HG02678 (cell line): ENCODE measurements around the gene CYTH3.
"Not testable (repeated sequence)": the region's sequence is repeated elsewhere in the genome, so short reads cannot be mapped to it uniquely, and the experiment has no call there.

Experiments used
- ATAC-seq: cut with Tn5 transposase; IDR thresholded peaks from one replicate; pipeline ENCODE4 v1.9.1; 2021; ENCODE audit warnings: mild to moderate bottlenecking, moderate library complexity; ENCODE audit not compliant: unreplicated experiment

Gene CYTH3

DNA sequence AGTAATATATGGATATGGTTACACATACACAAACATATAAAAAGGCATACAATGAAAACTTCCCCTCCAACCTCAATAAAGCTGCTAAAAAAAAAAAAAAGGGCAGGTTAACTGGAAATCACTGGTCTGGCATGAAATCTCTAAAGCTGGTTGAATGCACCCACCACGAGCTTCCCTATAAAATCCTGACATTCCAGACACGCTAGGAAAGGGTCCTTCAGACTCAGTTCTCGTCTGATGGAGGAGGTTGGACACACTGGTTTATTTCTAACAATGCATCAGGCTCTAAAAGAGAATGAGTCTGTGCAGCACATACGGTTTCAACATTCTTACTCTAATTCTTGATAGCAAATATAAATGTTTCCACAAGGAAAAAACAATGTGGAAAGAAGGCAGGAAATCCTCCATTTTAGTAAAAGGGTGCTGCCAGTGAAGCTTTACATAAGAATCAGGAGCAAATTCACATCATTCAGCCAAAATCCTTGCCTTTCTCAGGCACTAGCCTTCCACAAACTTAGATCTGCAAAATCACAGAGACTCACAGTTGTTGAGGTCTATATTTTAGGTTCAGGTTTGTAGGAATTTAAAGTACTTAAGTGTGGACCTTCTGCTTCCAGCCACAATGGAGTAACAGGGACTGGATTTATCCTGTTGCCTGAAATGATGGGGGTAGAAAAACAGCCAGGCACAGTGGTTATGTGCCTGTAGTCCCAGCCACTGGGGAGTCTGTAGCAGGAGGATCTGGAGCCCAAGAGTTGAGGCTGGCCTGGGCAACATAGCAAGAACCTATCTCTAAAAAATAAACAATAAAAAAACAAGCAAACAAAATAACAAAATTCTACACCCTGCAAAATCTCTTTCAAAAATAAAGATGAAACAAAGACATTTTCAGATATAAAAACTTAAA, 73.5 kb downstream of the CYTH3 start:
- no peak for ATAC-seq

DNA sequence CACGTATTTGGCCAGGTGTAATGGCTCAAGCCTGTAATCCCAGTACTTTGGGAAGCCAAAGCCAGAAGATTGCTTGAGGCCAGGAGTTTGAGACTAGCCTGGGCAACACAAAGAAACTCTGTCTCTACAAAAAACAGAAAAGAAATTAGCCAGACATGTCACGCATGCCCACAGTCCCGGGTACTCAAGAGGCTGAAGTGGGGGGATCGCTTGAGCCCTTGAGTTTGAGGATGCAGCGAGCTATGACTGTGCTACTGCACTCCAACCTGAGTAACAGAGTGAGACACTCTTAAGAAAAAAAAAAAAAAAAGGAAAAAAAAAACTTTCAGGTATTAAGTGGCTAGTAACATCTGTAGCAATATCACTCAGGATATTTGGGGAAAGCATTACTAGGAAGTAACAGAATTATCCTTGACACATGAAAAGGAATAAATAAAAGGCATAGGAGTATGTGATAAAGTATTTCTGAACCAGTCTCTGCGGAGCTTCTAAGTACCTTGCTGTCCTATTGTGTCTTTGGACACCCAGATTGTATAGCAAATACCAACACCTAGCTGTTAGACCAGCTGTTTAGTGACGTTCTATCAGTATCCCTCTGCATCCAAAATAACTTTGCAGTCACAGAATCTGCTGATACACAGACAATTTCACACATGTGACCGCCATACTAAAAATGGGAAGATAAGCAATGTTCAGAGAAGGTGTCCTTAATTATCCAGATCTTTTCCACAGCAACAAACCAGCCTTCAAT, 74.4 kb downstream of the CYTH3 start:
- no peak for ATAC-seq

DNA sequence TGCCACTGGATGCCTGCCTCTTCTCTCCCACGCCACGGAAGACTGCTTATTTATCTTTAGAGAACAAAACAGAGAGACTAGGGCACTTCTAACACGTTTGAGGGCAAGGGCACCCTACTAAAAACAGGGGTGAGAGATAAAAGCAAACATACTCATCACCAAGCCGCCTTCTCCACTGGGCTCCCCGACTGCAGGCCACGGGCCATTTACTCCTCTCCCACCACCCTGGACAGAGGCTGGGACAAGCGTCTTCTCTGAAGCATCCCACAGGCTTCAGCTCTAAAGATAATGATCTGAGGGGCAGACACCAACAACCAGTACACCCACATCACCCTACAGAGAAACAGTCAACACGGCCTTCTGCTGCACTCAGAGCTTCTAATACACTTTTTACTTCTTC, 78.7 kb downstream of the CYTH3 start:
- no peak for ATAC-seq

DNA sequence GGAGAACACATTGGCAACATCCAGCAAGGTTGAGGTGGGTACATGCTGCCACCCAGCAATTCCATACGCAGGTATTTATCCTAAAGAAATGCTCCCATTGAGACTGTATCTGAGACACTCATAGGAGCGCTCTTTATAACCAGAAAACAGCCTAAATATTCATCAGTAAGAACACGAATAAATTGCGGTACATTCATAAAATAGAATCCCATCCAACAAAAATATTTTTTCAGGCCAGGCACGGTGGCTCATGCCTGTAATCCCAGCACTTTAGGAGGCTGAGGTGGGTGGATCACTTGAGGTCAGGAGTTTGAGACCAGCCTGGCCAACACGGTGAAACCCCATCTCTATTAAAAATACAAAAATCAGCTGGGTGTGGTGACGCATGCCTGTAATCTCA, 81.9 kb downstream of the CYTH3 start:
- ATAC-seq: not testable (repeated sequence)

DNA sequence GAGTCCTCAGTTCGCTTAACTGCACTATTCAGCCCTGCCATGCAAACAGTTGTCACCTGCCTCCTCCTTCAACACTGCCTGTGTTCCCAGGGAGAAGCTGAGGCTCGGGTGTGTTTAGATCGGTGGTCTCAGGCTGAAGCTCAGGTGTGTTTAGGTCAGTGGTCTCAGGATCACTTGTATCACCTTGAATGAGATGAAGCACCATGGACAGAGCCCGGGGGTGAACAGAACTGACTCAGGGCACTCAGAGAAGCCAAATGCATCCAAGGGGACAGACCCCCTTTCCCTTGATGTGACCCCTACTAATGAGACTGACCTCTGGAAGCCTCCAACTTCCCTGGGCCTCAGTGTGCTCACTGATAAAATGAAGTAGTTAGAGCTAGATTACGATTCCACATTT, 84.0 kb downstream of the CYTH3 start:
- ATAC-seq: no peak

DNA sequence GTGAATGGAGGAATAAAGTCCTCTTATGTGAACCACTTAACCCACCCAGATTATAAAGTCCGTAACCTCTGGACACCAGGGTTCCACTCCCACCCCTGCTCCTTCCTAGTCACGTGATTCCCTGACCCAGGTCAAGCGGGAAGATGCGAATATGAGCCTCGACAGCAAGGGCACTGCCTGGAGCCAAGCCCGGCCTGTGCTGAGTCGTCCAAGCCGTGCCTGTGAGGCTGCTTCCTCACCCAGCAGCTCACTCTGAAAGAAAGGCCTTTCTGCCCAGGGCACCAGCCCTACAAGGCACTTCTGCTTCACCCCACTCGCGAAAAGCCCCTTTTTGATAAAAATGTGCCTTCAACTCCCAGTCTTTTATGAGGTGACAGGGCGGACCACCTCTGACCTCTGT, 85.8 kb downstream of the CYTH3 start:
- ATAC-seq: no peak

DNA sequence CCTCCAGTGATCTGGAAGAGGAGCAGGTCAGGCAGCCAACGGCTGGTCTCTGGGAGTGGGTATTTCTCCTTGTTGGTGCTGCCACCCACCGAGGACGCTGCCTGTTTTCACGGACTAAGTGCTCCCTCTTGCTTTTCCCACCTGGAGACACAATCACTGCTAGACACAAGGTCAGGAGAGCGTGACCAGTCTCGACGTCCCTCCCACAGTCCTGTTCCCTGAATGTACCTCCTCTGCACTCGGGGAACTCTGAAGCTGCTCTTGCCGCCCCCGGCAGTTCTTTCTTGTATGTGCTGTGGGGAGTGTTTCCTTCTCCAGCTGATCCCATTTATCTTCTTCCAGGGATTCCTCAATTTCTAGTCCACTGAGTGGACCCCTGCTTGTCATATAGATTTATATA, 89.4 kb downstream of the CYTH3 start:
- no peak for ATAC-seq

DNA sequence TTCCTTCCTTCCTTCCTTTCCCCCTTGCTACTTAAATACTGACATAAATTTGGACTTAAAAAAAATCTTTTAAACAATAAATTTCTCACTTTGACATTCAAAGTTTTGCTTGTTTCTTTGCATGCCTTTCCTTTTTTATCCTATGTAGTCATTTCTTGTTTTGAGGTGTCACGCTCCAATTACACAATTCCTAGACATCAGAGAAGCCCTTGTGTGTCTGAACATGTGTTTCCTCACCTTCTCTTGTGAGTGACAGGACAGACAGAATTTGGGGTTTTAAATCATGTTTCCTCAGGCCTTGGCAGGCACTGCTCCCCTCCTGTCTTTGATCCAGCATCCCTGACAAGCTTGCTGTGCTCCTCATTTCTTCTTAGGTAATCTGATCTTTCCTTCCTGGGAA, 91.3 kb downstream of the CYTH3 start:
- ATAC-seq: no peak

DNA sequence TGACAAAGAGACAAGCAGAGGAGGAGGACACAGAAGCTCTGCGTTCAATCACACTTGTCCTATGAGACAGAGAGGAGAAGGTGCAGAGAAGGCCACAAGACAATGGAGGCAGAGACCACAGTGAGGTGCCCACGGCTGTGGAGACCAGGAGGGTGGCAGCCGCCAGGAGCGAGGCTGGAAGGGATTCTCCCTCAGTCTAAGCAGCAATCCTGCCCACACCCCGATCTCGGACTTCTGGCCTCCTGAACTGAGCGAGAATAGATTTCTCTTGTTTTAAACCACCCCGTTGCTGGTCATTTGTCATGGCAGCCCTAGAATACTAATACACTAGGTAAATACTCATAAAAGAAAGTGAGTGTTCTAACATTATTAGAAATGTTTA, 92.1 kb downstream of the CYTH3 start:
- ATAC-seq: no peak

DNA sequence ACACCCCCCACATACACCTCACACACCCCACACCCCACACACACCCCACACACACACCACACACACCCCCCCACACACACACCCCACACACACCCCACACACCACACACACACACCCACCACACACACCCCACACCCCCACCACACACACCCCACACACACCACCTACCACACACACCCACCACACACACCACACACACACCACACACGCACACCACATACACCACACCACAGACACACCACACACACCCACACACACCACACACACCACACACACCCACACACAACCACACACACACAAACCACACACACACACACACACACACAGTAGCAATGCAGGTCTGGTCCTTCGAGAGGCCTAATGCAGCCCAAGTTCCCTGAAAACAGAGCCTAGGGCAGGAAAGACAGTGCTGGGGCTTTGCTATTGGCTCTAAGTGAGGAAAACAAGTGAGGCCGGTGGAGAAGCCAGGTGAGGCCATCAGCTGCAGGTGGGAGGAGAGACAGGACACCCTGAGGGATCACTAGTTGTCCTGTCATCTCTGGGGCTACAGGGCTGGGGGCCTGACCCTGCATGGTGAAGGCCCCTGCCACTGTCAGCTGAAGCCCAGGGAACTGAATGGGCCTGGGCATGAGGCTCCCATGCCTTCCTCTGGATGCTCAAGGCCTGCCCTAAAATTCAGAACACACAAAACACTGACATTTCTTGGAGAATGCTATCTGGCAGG, 92.6 kb downstream of the CYTH3 start:
- no peak for ATAC-seq

DNA sequence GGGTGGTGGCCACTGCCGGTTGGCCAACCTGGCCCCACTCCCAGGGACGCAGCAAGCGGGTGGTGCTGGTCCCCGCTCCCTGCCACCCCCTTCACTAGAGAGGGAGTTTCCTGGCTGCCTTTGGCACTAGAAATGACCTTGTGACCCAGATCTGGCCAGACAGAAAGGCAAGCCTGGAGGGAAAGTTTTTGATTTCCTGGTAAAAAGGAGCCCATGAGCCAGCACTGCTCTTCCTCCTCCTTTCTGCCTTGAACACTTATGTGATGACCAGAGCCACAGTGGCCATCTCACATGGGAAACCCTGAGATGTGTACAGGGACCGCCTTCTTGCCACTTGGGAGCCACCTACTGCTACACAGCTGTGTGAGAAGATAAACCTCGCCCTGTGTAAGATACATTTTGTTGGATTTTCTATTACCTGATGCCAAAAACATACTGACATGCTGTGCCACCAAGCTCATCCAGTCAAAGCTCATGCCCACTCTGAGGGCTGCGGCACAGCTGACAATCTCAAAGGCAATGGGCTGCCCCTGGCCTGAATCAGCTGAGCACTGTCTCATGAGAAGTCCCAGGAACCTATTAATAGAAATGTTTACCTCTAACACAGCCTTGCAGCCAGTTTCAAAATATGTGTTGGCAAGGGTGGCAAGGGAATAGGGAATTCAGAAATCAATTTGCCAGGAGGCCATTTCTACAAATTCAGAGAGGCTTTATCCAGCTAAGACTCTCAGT, 94.0 kb downstream of the CYTH3 start:
- no peak for ATAC-seq

DNA sequence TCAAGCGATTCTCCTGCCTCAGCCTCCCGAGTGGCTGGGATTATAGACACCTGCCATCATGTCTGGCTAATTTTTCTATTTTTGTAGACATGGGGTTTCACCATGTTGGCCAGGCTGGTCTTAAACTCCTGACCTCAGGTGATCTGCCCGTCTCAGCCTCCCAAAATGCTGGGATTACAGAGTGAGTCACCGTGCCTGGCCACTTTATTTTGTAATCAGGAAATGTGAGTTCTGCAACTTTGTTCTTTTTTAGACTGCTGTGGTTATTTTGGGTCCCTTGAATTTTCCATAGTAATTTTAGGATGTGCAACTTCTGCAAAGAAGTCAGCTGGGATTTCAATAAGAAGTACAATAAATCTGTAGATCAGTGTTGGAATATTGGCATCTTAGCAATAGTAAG, 96.8 kb downstream of the CYTH3 start:
- no peak for ATAC-seq

DNA sequence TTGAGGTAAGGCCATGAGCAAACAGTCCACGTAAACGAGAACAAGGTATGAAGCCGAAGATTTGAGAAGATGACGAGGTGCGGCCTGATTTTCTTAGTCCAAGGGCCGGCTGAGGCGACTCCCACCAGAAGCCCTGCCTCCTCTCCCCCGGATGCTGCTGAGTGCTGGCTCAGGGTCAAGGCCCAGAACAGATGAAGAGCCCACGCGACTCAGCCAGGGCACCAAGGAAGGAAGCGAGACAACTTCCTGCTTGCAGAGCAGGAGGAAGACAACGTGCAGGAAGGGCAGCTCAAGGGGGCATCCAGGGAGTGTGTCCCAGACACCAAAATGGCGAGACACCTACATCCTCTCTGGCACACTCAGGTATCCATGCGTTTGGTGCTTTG, 99.5 kb downstream of the CYTH3 start:
- ATAC-seq: no peak

DNA sequence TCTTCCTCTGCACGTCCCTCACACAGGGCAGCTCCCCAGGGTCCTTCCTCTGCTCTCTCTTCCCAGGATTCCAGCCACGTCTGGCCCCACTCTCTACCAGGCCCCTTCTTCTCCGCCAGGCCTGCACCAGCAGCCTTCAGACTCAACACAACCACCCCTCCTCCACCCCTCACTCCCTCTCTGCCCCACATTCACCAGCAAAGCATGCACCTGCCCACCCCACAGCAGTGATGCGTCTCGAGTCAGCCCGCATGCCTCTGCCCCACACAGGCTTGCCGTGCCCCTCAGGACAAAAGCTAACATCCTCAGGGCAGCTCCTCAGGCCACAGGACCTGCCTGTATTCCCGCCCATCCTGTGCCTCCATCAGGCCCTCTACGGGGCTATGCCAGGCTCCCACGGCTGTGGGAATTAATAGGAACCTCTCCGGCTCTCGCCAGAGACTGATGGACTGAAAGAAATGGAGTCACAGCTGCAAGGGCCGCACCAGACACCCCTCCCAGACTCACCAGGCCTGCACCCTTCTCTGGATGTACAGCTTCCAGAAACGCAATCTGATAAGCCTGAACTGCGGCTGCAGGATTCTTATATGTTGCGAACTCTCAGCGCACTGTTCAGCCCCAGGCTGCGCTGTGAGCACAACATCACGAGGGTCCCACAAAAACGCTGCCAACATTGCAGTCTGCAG, 100.1 kb downstream of the CYTH3 start:
- no peak for ATAC-seq

DNA sequence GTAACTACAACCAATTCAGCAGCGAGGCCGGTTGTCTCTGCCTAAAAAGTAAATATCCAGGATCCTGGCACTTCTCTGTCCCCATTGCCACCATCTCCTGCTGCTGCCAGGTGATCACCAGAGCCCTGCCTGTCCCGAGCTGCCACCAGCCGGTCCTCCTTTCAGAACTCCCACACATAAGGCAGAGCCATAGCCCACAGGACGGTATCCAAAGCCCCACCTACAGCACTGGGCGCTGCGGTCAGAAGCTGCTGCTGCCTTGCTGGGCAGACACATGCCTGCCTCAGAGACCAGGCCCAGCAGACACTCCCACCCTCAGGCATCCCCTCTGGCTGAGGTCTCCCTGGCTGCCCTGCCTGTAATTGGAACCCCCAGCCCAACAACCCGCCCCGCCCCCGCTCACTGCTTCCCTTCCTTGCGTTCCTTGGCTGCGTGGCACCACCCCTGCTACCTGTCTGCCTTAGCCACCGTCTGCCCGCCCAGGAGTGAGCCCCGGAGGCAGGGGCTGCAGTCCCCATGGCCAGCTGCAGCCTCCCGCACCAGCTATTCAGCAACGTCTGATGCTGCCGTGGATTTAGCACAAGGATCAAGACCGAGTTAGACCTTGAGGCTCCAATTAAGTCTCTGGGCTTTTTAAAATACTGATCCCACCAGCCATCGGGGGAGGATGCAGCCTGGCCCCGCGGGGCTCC, 100.7 kb downstream of the CYTH3 start:
- no peak for ATAC-seq

DNA sequence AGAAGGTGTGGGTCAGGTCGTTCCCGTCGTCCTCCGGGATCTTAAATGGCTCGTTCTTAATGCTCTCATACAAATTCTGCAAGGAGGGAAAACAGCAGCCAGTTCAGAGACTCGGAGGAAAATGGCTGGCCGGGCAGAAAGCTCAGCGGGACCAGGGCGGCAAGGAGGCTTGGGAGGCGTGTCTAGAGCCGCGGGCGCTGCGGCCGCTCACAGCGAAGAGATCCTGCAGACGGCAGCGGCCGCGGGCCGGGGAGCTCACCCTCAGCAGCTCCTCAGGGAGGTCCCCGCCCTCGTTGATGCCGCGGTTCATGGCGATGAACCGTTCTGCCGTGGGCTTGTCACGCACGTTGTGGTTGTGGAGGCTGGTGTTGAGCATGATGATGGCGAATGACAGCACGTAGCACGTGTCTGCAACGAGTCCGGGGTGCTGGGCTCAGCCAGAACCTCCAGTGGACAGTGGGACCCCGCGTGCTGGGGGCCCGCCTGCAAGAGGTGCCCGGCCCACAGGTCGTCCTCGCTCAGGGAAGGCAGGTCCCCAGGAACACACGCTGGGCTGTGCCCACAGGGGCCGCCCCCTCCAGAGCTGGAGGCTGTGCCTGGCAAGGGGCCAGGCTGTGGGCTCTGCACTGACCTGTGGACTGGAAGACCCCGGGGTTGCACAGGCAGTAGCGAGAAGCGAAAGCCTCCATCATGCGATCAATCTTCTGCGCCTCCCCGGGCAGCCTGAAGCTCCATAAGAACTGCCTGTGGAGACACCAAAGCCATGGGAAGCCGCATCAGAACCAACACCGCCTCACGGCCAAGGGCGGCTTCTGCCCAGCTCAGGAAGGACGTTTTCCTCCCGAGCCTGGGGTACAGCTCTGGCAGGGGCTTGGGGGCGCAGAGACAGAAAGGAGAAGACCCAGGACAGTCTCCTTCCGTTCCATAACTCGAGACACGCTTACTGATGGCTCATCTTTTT, 101.6 kb downstream of the CYTH3 start:
- no peak for ATAC-seq

DNA sequence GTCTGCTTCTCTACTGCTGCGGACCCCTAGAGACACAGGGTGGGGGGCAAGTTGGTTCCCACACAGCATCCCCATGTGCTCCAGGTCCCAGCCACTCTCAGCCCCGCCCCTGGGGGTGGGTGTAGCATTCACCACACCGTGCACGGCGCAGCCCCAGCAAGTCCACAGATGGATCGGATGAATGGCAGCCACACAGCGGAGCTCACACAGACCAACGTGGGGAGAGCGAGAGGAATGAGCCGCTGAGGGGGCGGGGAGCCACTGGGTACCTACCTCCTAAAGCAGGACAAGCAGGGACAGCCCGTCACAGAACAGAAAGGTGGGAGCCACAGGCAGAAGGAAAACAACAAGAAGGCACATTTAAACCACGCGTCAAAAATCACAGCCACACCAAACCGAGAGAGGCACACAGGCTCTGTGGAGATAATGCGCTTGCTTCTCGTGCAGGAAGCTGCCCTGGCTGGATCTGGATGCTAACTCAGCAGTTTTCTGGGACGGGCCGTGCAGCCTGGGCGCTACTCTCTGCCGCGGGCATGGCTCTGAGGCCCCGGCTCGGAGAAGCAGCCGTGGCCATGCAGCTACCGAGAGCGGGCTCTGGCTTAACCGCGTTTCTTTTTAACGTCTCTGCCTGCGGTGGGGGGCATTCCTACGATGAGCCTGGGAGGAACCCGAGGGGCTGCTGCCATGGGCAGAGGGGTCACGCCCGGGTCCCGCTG, 102.5 kb downstream of the CYTH3 start:
- no peak for ATAC-seq

DNA sequence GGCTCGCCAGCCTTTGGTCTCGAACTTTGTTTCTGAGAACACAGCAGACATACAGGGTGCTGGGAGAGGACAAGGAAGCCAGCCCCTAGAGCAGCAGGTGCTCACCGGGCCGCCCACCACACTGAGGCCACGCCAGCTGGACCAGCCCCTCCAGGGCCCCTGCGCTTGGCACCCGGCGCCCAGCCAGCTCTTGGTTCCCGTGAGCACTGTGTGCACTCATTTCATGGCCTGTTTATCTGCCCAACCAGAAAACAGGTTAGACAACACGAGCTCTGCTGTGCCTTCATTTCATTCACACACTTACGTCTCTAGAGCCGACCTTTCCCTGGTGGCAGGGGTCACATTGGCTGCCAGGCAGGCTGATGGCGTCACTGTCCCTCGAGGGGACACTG, 104.0 kb downstream of the CYTH3 start:
- ATAC-seq: no peak
